Measurements from ENCODE around the gene TRAF3.
"Not testable (repeated sequence)": the region's sequence is repeated elsewhere in the genome, so short reads cannot be mapped to it uniquely, and the experiment has no call there.

TRAF3 gene

DNA sequence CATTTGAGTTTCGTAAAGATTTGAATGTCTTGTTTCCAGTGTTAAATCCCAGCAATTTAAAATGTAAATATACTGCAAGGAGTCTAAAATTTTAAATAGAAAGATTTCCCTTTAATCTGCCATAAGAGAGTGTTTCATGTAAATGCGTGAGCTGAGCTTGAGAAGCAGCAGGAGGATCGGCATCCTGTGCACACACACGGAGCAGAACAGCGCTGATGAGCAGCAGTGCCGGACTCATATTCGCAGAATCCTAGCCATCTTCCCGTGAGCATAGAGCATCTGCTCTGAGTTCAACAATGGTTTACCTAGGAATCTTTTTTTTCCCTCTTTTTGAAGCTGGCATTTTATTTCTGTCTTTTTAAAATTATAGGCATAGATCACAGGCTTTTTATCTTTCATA is 115.4 kb downstream of the TRAF3 start:
- no peak for DNase-seq (ENCODE audit: low spot score)

DNA sequence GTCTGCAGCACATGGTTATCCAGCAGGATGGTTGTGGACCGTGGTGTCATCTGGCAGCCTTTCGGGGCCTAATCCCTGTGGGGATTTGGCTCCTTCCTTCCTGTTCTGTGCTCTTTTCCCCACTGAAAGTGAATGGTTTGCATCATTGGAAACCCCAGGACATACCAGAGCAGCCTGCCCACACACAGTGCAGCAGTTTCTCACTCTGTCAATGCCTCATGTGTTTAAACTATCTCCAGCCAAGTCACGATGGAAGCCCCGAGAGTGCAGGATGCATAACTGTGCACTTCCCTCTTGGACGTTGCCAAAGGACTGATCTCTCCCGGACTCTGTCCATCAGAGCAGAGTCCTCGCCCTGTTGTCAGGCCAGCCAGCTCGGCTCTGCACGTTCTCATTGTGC is 116.2 kb downstream of the TRAF3 start:
- peak; percentile 94 for DNase-seq (ENCODE audit: low spot score)

DNA sequence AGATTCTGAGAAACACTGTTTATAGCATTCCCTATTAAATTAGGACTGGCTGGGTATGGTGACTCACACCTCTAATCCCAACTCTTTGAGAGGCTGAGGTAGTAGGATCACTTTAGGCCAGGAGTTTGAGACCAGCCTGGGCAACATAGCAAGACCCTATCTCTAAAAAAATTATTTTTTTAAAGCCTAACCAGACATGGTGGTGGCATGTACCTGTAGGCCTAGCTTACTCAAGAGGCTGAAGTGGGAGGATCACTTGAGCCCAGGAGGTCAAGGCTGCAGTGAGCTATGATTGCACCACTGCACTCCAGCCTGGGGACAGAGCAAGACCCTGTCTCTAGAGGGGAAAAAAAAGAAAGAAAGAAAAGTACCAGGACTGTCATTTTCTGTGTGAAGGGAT is 119.5 kb downstream of the TRAF3 start:
- DNase-seq (ENCODE audit: low spot score) = not testable (repeated sequence)

DNA sequence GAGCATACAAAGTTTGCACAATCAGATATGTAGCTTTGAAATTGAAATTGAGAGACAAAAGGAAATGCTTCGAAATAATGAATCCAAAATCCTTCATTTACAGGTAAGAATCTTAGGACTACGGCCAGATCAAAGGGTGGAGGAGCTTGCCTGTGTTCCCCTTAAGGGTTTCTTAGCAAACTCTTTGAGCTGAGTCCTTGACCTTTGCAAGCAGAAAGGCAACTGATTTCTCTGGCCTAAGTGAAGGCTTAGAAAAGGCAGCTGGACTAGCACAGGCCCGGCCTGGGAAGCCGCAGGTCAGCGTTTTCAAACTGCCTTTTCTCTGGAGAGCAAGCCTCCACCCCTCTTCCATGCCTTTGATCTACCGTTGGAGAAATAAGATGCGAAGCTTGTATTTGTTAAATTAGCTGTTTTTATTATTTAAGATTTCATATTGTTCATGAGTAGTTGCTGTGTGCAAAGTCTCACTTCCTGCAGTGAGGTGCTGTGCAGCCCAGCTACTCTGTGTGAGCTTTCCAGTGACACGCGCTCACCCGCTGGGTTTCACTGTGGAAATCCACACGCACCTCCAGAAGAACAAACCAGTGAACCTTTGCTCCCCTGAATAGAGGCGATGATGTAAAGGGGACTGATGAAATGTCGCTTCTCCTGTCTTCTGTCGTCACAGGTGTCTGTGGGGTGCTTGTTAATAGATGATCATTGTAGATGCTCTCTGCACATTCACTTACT is 120.2 kb downstream of the TRAF3 start:
- DNase-seq (ENCODE audit: low spot score) = no peak

DNA sequence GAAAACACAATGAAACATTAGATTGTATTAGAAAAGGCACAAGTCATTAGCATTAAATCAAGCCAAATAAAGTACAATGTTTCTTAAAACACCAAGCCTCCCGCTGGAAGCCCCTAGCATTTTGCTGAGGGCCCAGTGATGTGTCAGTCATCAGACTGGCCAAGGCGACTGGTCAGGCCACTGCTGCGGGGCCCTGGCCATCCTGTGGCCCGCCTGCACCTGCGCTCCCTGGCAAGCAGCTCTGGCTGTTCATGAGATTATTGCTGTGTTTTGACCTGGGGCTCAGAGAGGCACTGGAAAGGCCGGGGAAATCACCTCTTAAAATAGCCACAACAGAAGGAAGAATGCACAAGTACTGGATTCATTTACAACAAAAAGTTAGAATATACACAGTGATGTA is 121.0 kb downstream of the TRAF3 start:
- DNase-seq (ENCODE audit: low spot score) = no peak

DNA sequence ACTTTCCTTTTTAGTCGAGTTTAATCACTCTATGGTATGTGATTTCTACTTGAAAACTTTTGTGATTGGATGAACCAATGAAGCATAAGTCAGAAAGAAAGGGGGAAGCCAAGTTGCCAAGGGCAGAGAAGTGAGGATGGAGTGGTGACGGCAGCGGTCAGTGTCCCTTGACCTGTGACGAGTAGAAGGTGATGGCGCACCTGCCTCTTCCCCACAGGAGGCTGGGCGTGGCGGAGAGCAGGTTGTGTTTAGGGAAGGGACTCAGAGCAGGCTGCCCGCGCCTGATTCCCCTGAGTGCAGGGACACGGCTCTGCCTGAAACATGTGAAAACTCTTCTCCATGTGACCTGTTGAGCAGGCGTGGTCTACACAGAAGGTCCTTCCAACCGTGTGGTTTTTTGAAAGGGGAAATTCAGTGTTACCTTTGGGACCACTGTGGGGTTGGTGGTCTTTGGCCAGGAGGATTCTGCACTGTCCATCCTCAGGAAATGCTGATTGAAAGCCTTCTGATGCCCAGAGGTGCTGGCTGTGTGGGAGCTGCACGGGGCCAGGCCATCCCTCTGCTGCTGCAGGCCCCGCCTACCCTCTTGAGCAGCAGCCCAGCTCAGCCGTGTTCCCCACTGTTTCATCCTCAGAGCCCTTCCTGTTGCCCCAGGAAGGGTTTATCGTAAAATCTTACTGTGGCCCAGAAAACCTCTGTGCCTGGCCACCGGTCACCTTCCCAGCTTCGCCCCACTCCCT is 121.7 kb downstream of the TRAF3 start:
- no peak for DNase-seq (ENCODE audit: low spot score)

DNA sequence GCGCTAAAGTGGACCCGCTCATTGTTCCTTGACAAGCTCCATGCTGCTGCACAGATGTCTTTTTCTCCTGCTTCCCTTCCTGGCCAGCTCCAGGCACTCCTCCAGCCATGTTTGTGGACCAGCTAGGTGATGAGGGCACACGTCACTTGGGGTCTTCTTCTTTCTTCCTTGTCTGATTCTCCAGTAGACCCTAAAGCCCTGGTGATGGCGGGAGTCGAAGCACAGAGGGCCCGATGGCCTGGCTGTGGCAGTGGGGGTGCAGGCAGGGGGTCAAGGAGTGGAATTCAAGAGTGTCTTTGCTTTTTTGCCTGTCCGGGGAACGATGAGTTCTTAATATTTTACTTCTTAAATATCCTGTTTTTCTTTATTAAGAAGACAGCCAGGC is 122.3 kb downstream of the TRAF3 start:
- DNase-seq (ENCODE audit: low spot score) = no peak

DNA sequence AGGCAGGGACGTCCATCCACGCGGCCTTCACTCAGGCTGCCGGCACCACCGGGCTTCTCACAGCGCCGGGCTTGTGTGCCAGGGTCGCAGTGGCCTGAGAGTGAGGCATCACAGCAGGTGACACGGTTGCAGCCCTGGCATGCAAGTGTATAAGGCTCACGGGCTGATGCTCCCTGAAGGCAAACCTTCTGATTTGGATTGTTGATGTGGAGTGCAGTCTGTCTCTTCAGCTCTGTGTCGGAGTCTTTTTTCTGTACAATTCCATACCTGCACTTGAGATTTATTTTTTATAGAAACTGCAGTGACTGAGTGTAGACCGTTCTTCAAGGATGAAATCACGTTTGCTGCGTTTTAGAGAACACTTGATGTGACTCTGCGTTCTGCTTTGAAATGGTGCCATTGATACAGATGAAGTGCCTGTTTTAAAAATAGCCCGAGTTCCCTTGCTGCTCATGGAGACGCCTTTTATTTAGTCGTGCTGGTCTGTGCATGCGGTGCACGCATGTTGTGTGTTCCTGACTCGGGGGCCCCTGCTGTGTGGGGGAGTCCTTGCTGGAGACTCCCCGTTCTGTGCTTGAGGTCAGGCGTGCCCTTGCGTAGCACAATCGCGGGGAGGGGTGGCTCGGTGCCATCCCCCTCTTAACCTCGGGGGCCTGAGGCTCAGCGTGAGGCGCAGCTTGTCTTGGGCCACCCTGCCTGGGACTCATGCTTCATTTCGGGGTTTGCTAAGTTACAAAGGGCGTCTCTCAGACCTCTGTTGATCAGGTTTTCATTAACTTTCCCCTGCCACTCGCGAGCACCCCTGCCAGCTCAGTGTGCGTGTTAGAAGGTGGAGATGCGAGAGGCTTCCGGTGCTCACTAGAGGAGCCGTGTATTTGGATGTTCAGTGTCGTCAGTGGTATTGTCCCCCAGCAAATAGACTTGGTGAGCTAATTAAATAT is 123.7 kb downstream of the TRAF3 start:
- DNase-seq (ENCODE audit: low spot score) = no peak

DNA sequence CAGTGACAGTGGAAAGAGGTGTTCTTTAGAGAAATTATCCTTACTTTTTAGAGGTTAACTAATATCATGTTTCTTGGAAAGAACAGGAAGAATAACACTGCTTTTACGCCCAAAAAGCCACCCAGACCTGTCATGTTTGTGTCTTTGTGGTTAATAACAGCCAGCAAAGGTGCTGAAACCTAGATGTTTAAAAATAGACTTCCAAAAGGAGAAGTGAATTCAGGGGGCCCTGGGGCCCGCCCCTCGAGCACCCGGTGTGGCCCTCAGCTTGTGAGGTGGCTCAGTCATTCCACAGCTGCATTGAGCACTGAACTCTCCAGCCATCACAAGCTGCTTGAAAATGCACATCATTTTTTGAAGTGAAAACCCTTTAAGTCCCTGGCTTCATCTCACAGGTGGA is 124.4 kb downstream of the TRAF3 start:
- DNase-seq (ENCODE audit: low spot score) = no peak

DNA sequence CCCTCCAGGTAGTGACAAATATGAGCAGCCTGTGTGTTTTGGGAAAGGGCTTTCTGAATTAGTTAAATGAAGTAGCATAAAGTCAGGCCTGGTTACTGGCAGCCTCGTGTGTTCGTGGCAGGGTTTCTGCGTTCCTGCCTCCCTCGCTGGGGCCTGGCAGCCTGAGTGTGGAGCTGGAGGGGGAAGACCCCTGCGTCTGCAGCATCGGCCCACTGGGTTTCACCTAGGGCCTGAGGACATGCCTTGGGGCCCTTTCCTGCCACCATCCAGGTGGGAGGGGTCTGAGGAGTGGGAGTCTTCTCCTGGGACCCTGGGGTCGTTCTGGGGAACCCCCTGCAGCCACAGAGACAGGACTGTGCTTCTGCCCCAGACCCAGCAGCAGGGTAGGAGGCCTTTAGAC is 124.8 kb downstream of the TRAF3 start:
- DNase-seq (ENCODE audit: low spot score) = no peak

DNA sequence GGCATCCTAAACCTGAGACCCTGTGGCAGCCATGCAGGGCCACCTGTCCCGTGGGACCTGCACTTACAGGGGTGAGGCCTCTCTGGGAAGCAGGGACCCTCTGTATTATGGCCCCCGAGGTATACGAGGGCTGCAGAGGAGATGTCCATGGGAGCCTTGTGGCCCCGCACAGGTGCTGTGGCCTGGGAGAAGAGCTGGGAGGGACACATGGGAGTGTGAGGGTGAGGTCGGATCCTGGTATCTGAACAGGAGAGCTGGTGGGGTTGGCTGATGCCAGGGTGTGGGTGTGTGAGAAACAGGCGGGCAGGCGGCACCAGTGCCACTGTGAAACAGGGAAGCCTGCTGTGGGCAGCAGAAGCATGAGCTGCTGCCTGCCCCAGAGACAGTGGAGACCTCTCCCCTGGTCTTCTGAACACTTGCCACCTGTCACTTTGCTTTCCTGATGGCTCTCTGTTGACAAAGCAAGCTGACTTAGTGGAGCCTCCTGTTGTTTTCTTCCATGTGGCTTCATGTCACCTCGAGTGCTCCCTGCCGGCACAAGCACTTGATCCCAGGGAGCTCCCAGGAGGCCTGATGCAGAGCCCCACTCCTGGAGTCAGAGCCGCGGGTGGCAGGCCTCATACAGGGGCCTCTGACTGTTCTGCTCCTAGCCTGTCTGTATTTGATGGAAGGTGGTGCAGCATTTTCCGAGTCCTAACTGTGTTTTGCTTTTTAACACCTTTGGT is 125.4 kb downstream of the TRAF3 start:
- no peak for DNase-seq (ENCODE audit: low spot score)

DNA sequence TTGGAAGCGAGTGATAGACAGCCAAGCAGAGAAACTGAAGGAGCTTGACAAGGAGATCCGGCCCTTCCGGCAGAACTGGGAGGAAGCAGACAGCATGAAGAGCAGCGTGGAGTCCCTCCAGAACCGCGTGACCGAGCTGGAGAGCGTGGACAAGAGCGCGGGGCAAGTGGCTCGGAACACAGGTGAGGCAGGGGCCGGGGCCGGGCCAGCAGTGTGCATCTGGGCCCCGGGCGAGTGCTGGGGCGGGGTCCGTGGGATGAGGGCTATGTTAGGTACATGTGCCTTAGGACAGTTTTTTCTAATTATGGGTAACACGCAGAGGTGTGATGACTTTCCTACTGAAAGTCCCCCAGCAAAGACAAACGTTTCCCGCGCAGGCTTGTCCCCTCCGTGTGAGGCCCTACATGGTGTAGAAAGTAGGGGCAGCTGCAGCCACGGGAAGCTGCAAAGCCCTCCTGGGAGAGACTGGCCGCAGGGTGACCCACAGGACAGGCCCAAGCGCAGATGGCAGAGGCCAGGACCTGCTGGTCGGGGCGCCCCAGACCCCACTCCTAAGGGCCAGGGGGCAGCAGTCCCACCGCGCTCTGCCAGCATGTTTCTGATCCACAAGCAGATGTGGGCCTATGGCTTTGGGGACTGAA is 126.1 kb downstream of the TRAF3 start:
- no peak for DNase-seq (ENCODE audit: low spot score)

DNA sequence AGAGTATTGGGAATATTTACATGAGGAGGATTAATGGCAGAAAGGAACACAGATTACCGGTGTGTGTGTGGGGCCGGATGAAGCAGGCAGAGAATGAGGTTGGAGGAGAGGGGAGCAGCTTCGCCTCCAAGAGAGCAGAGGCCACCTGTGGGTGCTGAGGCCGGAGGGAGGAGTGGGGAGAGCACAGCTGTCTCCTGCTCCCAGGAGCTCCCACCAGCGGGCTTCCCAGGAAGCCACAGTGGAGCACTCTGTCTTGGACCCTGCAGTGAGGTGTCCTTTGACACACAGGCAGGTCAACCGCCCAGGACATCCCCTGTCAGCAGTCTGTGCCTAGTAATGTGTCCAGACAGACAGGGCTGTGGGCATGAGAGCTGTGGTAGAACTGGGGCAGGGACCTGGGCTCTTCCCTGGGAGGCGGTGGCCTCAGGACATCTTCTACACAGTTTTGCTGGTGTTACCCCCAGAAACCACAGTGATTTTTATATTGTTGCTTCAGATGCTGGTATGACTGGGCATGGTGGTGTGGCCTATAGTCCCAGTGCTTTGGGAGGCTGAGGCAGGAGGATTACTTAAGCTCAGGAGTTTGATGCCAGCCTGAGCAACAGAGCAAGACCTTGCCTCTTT is 126.8 kb downstream of the TRAF3 start:
- no peak for DNase-seq (ENCODE audit: low spot score)

DNA sequence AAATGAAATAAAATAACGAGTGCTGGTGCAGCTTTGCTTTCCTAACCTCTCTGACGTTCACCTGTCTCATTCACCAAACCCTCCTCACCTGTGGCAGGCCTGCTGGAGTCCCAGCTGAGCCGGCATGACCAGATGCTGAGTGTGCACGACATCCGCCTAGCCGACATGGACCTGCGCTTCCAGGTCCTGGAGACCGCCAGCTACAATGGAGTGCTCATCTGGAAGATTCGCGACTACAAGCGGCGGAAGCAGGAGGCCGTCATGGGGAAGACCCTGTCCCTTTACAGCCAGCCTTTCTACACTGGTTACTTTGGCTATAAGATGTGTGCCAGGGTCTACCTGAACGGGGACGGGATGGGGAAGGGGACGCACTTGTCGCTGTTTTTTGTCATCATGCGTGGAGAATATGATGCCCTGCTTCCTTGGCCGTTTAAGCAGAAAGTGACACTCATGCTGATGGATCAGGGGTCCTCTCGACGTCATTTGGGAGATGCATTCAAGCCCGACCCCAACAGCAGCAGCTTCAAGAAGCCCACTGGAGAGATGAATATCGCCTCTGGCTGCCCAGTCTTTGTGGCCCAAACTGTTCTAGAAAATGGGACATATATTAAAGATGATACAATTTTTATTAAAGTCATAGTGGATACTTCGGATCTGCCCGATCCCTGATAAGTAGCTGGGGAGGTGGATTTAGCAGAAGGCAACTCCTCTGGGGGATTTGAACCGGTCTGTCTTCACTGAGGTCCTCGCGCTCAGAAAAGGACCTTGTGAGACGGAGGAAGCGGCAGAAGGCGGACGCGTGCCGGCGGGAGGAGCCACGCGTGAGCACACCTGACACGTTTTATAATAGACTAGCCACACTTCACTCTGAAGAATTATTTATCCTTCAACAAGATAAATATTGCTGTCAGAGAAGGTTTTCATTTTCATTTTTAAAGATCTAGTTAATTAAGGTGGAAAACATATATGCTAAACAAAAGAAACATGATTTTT is 128.2 kb downstream of the TRAF3 start:
- no peak for DNase-seq (ENCODE audit: low spot score)

DNA sequence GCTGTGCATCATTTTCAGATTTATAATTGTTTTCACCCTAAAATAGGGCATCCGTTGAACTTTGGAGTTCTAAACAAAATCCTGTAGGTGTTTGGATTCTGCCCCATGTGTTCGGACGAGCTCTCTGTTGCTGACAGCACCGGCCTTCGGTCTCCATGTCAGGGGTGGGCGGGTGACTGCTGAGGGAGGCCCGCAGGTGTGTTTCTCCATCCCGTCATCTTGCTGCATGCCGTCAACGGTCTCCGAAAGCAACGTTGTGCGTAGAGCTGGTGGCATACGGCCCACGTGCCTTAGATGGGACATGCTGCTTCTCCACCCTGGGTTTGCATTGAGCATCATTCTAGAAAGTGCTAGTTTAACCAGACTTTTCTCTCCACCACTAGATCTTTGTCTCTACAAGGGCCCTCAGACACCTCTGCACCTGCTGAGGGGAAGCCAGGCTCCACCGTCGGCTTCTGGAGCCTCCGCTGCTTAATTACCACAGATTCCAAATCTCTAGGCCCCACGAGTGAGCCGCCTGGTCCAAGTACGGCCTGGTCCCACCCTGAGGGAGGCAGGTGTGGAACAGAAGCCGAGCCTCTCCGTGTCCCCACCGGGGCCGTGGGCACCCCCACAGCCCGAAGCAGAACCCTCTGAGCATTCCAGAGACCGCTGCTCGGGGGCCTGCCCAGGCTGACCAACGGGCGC is 129.5 kb downstream of the TRAF3 start:
- DNase-seq (ENCODE audit: low spot score) = no peak

DNA sequence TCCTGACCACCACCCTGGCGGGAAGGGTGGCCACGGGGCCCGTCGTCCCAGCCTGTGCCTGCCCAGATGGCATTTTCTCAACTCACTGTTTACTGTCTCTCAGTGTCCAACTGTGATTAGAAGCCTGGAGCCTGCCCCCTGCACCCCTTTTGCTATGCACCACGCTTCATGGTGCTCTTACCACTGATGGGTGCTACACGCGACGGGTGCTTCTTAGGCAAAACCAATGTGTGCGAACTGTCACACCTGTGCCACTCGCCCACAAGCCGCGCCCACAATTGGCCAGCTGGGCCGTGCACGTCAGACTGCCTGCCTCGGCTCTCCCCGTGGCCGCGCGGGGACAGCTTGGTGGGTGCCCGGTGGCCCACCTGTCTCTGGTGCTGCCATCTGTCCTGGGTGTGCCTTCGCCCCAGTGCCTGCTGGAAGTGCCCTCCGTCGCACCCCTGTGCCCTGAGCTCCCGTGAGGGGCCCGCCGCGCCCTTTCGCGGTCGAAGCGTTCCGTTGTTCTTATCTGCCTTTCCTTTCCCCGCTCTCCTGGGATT is 130.1 kb downstream of the TRAF3 start:
- DNase-seq (ENCODE audit: low spot score) = no peak

DNA sequence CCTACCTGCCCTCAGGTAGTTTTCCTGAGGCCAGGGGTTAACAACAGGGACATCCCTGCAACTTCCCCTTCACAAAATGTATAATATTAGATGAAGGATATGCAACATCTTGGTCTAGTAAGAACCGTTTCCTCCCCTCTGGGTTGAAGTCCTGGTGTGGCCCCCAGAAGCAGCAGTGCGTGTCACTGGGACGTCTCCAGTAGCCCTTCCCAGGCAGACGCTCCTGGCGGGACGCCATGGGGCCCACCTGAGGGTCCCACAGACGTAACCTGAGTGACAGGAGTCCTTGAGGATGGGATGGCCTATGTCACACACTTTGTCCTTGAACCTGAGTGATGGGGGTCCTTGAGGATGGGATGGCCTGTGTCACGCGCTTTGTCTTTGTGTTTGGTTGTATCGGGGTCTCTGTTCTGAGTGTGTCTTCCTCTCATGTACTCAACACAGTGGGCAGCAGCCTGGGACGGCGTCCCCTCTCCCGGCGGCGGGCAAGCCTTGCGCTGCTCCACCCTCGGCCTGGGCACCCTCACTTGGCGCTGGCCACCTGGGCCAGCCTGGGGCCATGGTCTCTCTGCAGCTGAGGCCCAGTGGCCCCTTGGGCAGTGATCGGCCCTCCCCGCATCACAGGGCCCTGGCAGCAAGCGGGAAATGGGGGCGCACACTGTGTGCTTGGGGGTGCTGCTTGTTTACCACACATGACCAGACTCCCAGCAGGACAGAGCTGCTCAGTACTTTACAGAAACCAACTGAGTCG is 130.9 kb downstream of the TRAF3 start:
- no peak for DNase-seq (ENCODE audit: low spot score)

DNA sequence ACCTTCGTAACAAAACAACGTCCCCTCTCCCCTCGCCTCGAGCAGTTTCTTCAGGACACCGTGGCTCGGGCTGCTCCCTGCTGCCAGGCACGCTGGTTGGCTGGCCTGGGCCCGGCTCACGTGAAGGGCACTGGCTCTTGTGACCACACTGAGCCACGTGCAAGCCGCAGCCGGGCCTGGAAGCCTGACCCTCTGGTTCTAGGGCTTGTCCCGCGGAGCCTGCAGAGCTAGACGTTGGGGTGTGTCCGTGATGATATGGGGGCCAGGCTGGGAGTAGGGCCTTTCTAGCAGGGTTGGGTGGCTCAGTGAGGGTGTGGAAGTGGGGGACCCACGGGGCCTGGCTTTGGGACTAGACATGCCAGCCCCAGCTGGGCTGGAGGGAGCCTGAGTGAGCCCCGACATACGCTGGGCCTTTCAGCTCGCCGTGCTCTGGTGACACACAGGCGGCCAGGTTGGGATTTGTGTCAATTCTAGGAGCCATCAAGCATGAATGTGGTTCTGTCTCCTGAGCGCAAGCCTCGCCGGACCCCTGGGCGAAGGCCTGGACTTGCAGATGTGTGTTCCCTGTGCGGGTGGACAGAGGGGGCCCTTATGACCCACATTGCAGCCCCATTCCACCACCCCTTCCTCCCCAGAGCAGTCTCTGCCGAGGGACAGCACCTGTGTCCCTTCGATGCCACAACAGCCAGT is 131.7 kb downstream of the TRAF3 start:
- DNase-seq (ENCODE audit: low spot score) = no peak
